HG03378 (cell line): Measurements from ENCODE around the gene CCL23.

Experiments used
- ATAC-seq: cut with Tn5 transposase; IDR thresholded peaks from one replicate; pipeline ENCODE4 v1.9.1; 2021; ENCODE audit warnings: mild to moderate bottlenecking, moderate library complexity; ENCODE audit not compliant: unreplicated experiment

The CCL23 gene

DNA sequence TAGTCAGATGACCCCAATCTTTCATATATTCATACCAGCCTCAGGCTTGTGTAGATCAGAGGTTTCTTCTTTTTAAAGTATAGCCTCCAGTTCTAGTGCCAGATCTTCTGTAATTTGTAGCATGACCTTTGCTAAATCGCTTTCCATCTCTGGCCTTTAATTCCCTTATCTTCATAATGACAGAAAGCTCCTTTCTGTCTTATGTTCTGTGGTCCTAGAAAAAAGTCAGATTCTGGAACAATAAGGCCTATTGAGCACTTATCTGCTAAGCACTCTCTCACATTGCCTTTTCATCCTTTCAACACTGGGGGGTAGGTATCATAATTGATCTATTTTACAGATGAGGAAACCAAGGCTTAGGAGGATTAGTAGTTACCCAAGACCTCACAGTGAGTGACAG lies 45.7 kb downstream of the CCL23 start:
- no peak for ATAC-seq

DNA sequence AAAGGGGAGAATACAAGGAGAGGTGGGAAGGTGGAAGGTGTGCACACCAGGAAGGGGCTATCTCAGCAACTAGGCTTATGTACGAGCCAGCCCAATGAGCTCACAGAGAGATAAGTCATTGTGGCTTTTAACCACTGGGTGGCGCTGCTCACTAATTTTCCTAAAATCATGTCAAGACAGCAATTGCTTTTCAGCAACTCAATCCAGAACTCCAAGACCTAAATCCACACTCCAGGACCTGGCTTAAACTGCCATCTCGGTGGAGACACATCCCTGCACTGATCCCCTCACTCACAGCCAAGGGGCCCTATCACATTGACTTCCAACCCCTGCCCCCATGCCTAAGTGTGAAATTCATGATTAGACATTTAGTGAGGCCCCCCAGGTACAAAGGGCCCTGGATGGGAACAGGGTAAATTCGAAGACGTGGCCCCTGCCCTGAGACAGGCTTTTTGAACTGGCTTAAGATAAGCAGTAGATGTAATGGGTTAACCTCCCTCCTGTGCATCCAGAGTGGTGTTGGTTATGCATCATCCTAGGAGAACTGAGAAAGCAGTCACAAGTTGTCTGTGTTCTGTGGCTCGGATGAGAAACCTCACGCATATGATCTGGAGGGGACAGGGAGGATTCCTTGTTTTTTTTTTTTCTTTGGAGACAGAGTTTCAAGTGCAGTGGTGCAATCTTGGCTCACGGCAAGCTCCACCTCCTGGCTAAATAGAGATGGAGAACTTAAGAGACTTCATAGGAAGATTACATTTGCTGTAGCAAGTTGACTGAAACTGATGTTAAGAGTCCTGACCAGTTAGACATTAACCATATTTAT lies 48.0 kb downstream of the CCL23 start:
- no peak for ATAC-seq

GRCh38 chr17:35968520-35969054 lies 49.2 kb downstream of the CCL23 start:
- no peak for ATAC-seq

DNA sequence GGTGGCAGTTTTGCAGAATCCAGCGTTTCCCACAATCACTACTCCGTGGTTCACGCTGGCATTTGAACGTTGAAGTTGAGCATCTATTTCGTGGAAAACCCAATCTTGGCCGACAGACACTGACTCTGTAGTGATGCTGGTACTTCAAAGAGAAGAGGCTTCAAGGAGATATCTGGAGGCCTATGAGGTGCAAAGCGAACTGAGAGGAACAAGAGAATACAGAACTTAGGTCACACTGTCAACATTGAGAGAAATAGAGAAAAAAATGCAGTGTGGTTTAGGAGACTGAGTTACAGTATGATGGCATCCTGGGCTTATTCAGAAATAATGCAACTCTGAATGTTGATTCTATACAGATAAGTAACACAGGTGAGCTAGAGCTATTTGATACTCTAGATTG lies 52.5 kb downstream of the CCL23 start:
- no peak for ATAC-seq

- no peak for ATAC-seq
Measured at GRCh38 chr17:35963663-35964062, 54.1 kb downstream of the CCL23 start.
